Left lung (tissue), 10 donors: ENCODE measurements around the gene TAF7L. TPM values are rescaled to one million over a fixed set of nuclear protein-coding genes. Genes with fewer than 3 reads are reported as not detected.

Source experiments
- ATAC-seq: fragments of 200-7000 bp; cut with Tn5 transposase; one replicate; pipeline ENCODE4 v1.9.1; 2020; ENCODE audit warnings: moderate library complexity
- DNase-seq, 4 donors: peaks; one replicate each; pipeline ENCODE4 v3.0.0-alpha.2; 2013 to 2020
- H3K27ac ChIP-seq, 2 donors: fragments of 200-600 bp; sonication (generic) in 1 of 2; one replicate each; pipeline versions ENCODE4 v1.5.0 to v1.8.0; 2020 to 2021
- H3K27me3 ChIP-seq, 2 donors: fragments of 200-600 bp; sonication (generic) in 1 of 2; one replicate each; pipeline versions ENCODE4 v1.5.0 to v1.8.0; 2020 to 2021
- H3K36me3 ChIP-seq, 2 donors: fragments of 200-600 bp; sonication (generic) in 1 of 2; one replicate each; pipeline versions ENCODE4 v1.5.0 to v1.8.0; 2020 to 2021
- H3K4me1 ChIP-seq, 2 donors: fragments of 200-600 bp; one replicate each; pipeline ENCODE4 v1.8.0; 2021
- H3K4me3 ChIP-seq, 2 donors: fragments of 200-600 bp; sonication (generic) in 1 of 2; one replicate each; pipeline versions ENCODE4 v1.5.0 to v1.8.0; 2020 to 2021; ENCODE audit warnings: mild to moderate bottlenecking in 1 of 2
- H3K9me3 ChIP-seq, 2 donors: fragments of 200-600 bp; sonication (generic) in 1 of 2; one replicate each; pipeline versions ENCODE4 v1.5.0 to v1.8.0; 2020 to 2021
- CTCF ChIP-seq, 2 donors: fragments of 200-600 bp; sonication (generic) in 1 of 2; IDR thresholded peaks; one replicate each; pipeline versions ENCODE4 v1.5.0 to v1.8.0; 2021; ENCODE audit warnings: antibody characterized with exemption in 2 of 2
- intact Hi-C, 2 donors: fragments of 100-400 bp; cut with DNase I; formaldehyde crosslinking; loops; one replicate each; pipeline versions ENCODE4 v1.11.2 to v1.14.2; 2022
- polyA plus RNA-seq, 6 donors: library from polyadenylated mRNA; unstranded; fragments of 120-200 nt; gene quantifications; one replicate each; pipeline ENCODE4 v1.2.1, GENCODE V29; 2013; ENCODE audit not compliant: insufficient read length in 6 of 6
- total RNA-seq, 2 donors: library from RNA; stranded (reverse); fragmentation: NEBNext Ultra II Directional; extraction: Animal tissue kit (Norgen Biotek cat#: 25700); gene quantifications; one replicate each; pipeline ENCODE4 v1.2.1, GENCODE V29; 2021
- donor health status: DM: no; HTN: yes; CAD: no.
- donor health status: DM: no; HTN: no; CAD: no.

The TAF7L gene
- total and polyA plus RNA-seq, 8 donors: 0.25 to 0.89 (median 0.39) TPM; not detected in 2

- intact Hi-C loops: no loop called here
- TF ChIP-seq CTCF (IDR thresholded peaks at IDR 0.05): no peak
- no peaks in the 10 kb centered on the region for H3K4me1 ChIP-seq
Observed at GRCh38 chrX:101262590-101262989, 28.5 kb downstream of the TAF7L start.

DNA sequence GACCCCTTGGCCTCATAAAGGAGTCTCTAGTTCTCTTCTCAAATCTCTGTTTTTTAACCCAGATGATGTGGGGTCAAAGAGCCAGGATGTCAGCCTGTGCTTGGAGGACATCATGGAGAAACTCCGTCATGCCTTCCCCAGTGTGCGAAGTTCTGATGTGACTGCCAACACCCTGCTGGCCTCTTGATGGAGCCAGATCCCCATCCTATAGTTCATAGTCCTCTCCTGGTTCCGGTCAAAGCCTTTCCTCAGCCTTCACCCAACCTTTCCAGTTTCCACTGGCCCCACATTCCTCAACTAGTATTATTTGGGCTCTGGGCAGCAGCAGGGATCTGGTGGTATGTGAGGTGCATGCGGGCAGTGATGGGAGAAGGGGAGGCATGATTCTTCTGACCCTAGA lies 30.7 kb downstream of the TAF7L start:
- H3K4me3 ChIP-seq: no peak overlapping the region
- no peak for ATAC-seq
- no peak for TF ChIP-seq CTCF (IDR thresholded peaks at IDR 0.05)

More at GRCh38 chrX:101262590-101262989, 28.5 kb downstream of the TAF7L start:
- no peak for DNase-seq
- no peak overlapping the region for H3K4me3 ChIP-seq
- no peak for ATAC-seq
- H3K27ac ChIP-seq: no peak overlapping the region
- no peaks in the 10 kb centered on the region for H3K27me3 ChIP-seq
- H3K9me3 ChIP-seq: no peaks in the 10 kb centered on the region
- H3K36me3 ChIP-seq: no peaks in the 10 kb centered on the region

GRCh38 chrX:101258259-101258581 lies 32.9 kb downstream of the TAF7L start:
- ATAC-seq (no peak), DNase-seq (no peak)
- intact Hi-C loops: no loop called here
- TF ChIP-seq CTCF (IDR thresholded peaks at IDR 0.05): no peak
- no peak overlapping the region for H3K4me3 ChIP-seq
- no peaks in the 10 kb centered on the region for H3K27me3 ChIP-seq
- no peak overlapping the region for H3K27ac ChIP-seq
- H3K9me3 ChIP-seq: no peaks in the 10 kb centered on the region
- no peaks in the 10 kb centered on the region for H3K4me1 ChIP-seq
- no peaks in the 10 kb centered on the region for H3K36me3 ChIP-seq

More for the DNA sequence above, 30.7 kb downstream of the TAF7L start:
- no peaks in the 10 kb centered on the region for H3K36me3 ChIP-seq
- intact Hi-C loops: no loop called here
- H3K4me1 ChIP-seq: no peaks in the 10 kb centered on the region
- no peak for DNase-seq
- no peak overlapping the region for H3K27ac ChIP-seq
- no peaks in the 10 kb centered on the region for H3K27me3 ChIP-seq
- no peaks in the 10 kb centered on the region for H3K9me3 ChIP-seq

GRCh38 chrX:101257448-101258258 lies 33.5 kb downstream of the TAF7L start:
- H3K36me3 ChIP-seq: no peaks in the 10 kb centered on the region
- intact Hi-C loops: no loop called here
- no peaks in the 10 kb centered on the region for H3K4me1 ChIP-seq
- ATAC-seq (no peak), DNase-seq (no peak)
- H3K4me3 ChIP-seq: no peak overlapping the region
- H3K9me3 ChIP-seq: no peaks in the 10 kb centered on the region
- no peak for TF ChIP-seq CTCF (IDR thresholded peaks at IDR 0.05)
- no peaks in the 10 kb centered on the region for H3K27me3 ChIP-seq
- H3K27ac ChIP-seq: no peak overlapping the region

DNA sequence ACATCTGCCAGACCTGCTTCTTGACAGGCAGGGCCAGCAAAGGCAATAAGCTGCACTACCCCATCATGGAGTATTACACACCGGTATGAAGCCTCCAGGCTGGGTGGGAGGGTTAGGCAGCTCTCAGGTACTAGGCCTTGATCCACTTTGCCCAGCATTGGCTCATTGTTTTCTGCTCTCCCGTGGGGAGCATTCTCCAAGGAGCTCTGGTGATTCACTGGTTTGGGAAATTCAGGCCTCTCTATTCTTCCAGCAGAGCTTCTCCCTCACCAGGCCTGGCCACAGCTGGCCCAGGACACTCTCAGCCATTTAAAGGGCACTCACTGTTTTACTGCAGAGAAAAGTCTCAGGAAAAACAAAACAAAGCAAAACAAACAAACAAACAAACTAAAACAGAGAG lies 38.5 kb downstream of the TAF7L start:
- H3K27ac ChIP-seq: no peak overlapping the region
- H3K36me3 ChIP-seq: no peaks in the 10 kb centered on the region
- H3K27me3 ChIP-seq: no peaks in the 10 kb centered on the region
- H3K4me3 ChIP-seq: no peak overlapping the region
- ATAC-seq (no peak), DNase-seq (no peak)
- H3K9me3 ChIP-seq: no peaks in the 10 kb centered on the region
- no peaks in the 10 kb centered on the region for H3K4me1 ChIP-seq
- intact Hi-C loops: no loop called here
- no peak for TF ChIP-seq CTCF (IDR thresholded peaks at IDR 0.05)
